Vagina (tissue), 2 donors: ENCODE data around the gene DLG5.

ENCODE experiments used
- POLR2A ChIP-seq, 2 donors: fragments of 450-650 bp; IDR thresholded peaks; one replicate each; pipeline ENCODE4 v1.6.1; 2017; ENCODE audit warnings: antibody characterized with exemption in 2 of 2, mild to moderate bottlenecking in 2 of 2, moderate library complexity in 2 of 2
- POLR2AphosphoS5 ChIP-seq, 2 donors: sonication (generic); formaldehyde crosslinking; IDR thresholded peaks; one replicate each; pipeline ENCODE4 v1.9.0; 2017; ENCODE audit warnings: antibody characterized with exemption in 2 of 2, mild to moderate bottlenecking in 2 of 2, low read depth in 1 of 2; ENCODE audit not compliant: insufficient read depth in 1 of 2
- TF ChIP-seq, protein P1 (sequence below), 3 experiments: fragments of 450-650 bp in 2 of 3; fragments of 200-600 bp in 1 of 3; sonication (generic) in 1 of 3; IDR thresholded peaks; one replicate each; pipeline ENCODE4 v1.5.1; 2017 to 2019; ENCODE audit warnings: antibody characterized with exemption in 3 of 3, mild to moderate bottlenecking in 2 of 3, moderate library complexity in 2 of 3

DNA sequence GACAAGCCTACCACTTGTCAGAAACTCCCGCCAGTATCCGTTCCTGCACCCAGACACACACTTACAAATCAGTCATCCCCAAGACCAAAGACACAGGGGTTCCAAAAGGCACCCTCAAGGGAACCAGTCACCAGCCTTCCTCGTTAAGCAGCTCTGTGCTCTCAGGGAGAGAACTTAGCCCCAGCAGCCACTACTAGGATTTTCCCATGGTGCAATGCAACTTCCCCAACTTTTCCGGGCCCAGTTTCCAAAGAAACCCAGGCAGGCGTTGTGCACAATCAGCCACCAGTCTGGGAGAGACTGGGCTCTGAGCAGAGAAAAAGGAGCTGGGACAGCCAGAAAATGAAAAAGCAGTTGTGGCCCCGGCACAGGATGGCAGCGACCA, 1.2 kb downstream of the DLG5 start:
- TF ChIP-seq, protein P1, sequence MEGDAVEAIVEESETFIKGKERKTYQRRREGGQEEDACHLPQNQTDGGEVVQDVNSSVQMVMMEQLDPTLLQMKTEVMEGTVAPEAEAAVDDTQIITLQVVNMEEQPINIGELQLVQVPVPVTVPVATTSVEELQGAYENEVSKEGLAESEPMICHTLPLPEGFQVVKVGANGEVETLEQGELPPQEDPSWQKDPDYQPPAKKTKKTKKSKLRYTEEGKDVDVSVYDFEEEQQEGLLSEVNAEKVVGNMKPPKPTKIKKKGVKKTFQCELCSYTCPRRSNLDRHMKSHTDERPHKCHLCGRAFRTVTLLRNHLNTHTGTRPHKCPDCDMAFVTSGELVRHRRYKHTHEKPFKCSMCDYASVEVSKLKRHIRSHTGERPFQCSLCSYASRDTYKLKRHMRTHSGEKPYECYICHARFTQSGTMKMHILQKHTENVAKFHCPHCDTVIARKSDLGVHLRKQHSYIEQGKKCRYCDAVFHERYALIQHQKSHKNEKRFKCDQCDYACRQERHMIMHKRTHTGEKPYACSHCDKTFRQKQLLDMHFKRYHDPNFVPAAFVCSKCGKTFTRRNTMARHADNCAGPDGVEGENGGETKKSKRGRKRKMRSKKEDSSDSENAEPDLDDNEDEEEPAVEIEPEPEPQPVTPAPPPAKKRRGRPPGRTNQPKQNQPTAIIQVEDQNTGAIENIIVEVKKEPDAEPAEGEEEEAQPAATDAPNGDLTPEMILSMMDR (IDR thresholded peaks at IDR 0.05): no peak
- TF ChIP-seq POLR2A (IDR thresholded peaks at IDR 0.05) (no peak), POLR2AphosphoS5 (IDR thresholded peaks at IDR 0.05; ENCODE audit: insufficient read depth in 1 of 2, low read depth in 1 of 2) (peak; percentile 11 to 18)
